ENCODE measurements around the gene CLTCL1. TPM values are rescaled to one million over a fixed set of nuclear protein-coding genes. Genes with fewer than 3 reads are reported as not detected.

CLTCL1 gene
- total RNA-seq (2021; ENCODE audit: unreplicated experiment) (7.1 TPM), Bru-seq, nascent RNA (percentile 49 among the genes with signal in this experiment), BruChase-seq, experiment 1, labeled RNA remaining after a 6-hour chase (percentile 42 among the genes with signal in this experiment), BruChase-seq, experiment 2, labeled RNA remaining after a 2-hour chase (percentile 53 among the genes with signal in this experiment)
- 7.0 and 8.4 TPM in 2 replicates for polyA plus RNA-seq (2012)
- long read RNA-seq, full-length matches to known transcripts, result 3 of 12 reads
- long read RNA-seq, partial matches to known transcripts, result 2 of 12 reads
- long read RNA-seq, other reads (novel, unspliced or antisense), result 7 of 12 reads

- ATAC-seq (peak; percentile 87), DNase-seq (ENCODE audit: low read depth, low spot score) (peak; percentile 38)
- H3K4me2 ChIP-seq (ENCODE audit: low read length), result peak within 1 kb of the TSS; percentile 94
- TF ChIP-seq JUND (IDR thresholded peaks at IDR 0.05), result no peak
- peak; percentile 53 for TF ChIP-seq SP1 (IDR thresholded peaks at IDR 0.05; ENCODE audit: low read depth)
- no peak for TF ChIP-seq CEBPB (IDR thresholded peaks at IDR 0.05; ENCODE audit: low read depth)
- peak; percentile 38; the same call in 1 of the 2 replicates for TF ChIP-seq ZFX (IDR thresholded peaks at IDR 0.05)
- TF ChIP-seq SIN3A (IDR thresholded peaks at IDR 0.05; ENCODE audit: low read depth), result no peak
- TF ChIP-seq ATF3 (IDR thresholded peaks at IDR 0.05), result no peak
- no peak for TF ChIP-seq REST (IDR thresholded peaks at IDR 0.05; ENCODE audit: low read depth)
- TF ChIP-seq CBX3 (IDR thresholded peaks at IDR 0.05; ENCODE audit: low read depth), result no peak
- no peak for TF ChIP-seq CTCF (IDR thresholded peaks at IDR 0.05 in 2 of 3, conservative IDR thresholded peaks at IDR 0.05 in 1 of 3; ENCODE audit: borderline replicate concordance in 1 of 3, insufficient read depth in 1 of 3, low read depth in 2 of 3, low read length in 2 of 3)
- peak; percentile 55; the same call in 1 of the 2 replicates for TF ChIP-seq POLR2AphosphoS5 (IDR thresholded peaks at IDR 0.05; ENCODE audit: low read depth, low read length)
- TF ChIP-seq MAX (IDR thresholded peaks at IDR 0.05), result peak; percentile 14; the same call in 1 of the 2 replicates
- no peak for TF ChIP-seq ZNF274 (IDR thresholded peaks at IDR 0.05; ENCODE audit: low read depth, low read length)
- TF ChIP-seq RAD21 (IDR thresholded peaks at IDR 0.05; ENCODE audit: low read depth), result no peak
- peak; percentile 66 for TF ChIP-seq POLR2A (IDR thresholded peaks at IDR 0.05; ENCODE audit: borderline replicate concordance, extremely low read depth, insufficient read depth, insufficient read length)
- CTCF ChIA-PET, result interaction anchor here (1.1 kb wide), 1 partner anchor 9 kb away, joined by 9 read pairs; no protein-coding TSS in a partner anchor
- H4K20me1 ChIP-seq (ENCODE audit: insufficient read depth), result no peaks in the 10 kb centered on the region
- H3K27ac ChIP-seq (ENCODE audit: low read depth, low read length), result peak within 1 kb of the TSS; percentile 63; the same call in 1 of the 2 replicates
- no peaks in the 10 kb centered on the region for H3K9me3 ChIP-seq (ENCODE audit: control insufficient read depth in 1 of 2, insufficient read depth in 1 of 2, low read depth in 1 of 2, low read length in 2 of 2)
- no peaks in the 10 kb centered on the region for H3K9me2 ChIP-seq (ENCODE audit: insufficient read depth)
- peak within 1 kb of the TSS; percentile 65 to 75 for H3K4me3 ChIP-seq (replicated peaks in 1 of 2; ENCODE audit: low read depth in 1 of 2, low read length in 2 of 2)
- TSS peak; percentile 83 for BruUV-seq (replicated peaks)
- POLR2A ChIA-PET, result interaction anchor here (0.7 to 1.2 kb wide), 5 partner anchors 8 to 114 kb away, joined by 3 to 6 read pairs (median 3); partner anchors contain the start of gene SLC25A1
- peak within 1 kb of the TSS; percentile 82 for H2AFZ ChIP-seq (ENCODE audit: low read depth, low read length, poor library complexity, severe bottlenecking)
- peaks cover 9 to 21% of the 10 kb centered on the region in 2 experiments for H3K4me1 ChIP-seq (ENCODE audit: control insufficient read depth in 1 of 2, insufficient read depth in 2 of 2, low read length in 2 of 2)
- no peaks in the 10 kb centered on the region for H3K36me3 ChIP-seq (ENCODE audit: control insufficient read depth in 1 of 2, insufficient read depth in 2 of 2, low read length in 2 of 2)
- intact Hi-C loops (cut with micrococcal nuclease), result loop anchor here (10.0 kb wide), 1 partner anchor 423 kb away; the partner anchor contains the start of gene SEPTIN5
- RAD21 ChIA-PET (ENCODE audit: low non-redundant PET in 1 of 2, low total read pairs in 2 of 2, uncharacterized antibody in 2 of 2, unreplicated experiment in 2 of 2), result interaction anchor here (0.6 to 0.7 kb wide), 2 partner anchors 112 to 113 kb away, joined by 3 to 5 read pairs; partner anchors contain the start of gene SLC25A1 (in 1 of the 2)
- H3K27me3 ChIP-seq (ENCODE audit: insufficient read depth, low read length), result no peaks in the 10 kb centered on the region
- H3K9ac ChIP-seq (ENCODE audit: low read length), result peak within 1 kb of the TSS; percentile 65
- no peaks in the 10 kb centered on the region for H3K79me2 ChIP-seq (ENCODE audit: insufficient read depth, low read length)
Measured at GRCh38 chr22:19291580-19292457, at the start of gene CLTCL1. Gene CLTCL1, minus strand, starts transcription at chr22:19291719. Its CDS starts 78 bp downstream, at chr22:19291641.
